DND-41 (cell line): ENCODE data around the gene MFAP2.
A peak's percentile ranks its signal among the peaks of the same experiment; 100 is the strongest.

Experiments
- ATAC-seq: fragments of 200-7000 bp; cut with Tn5 transposase; 3 replicates; pipeline ENCODE4 v1.9.1; 2021; ENCODE audit warnings: low read depth; ENCODE audit not compliant: insufficient read depth
- DNase-seq: peaks from one replicate; pipeline ENCODE4 v3.0.0-alpha.2; 2020
- H2AFZ ChIP-seq: 2 replicates; pipeline ENCODE4 v1.6.0; 2012; ENCODE audit warnings: low read depth, low read length
- H3K27ac ChIP-seq: 2 replicates; pipeline ENCODE4 v1.5.1; 2012; ENCODE audit warnings: low read length, inconsistent platforms
- H3K27me3 ChIP-seq: fragments of 200-600 bp; sonication (generic); 2 replicates; pipeline ENCODE4 v1.6.0; 2012; ENCODE audit warnings: low read length, mild to moderate bottlenecking, inconsistent platforms; ENCODE audit not compliant: insufficient read depth, poor library complexity
- H3K36me3 ChIP-seq: 2 replicates; pipeline ENCODE4 v1.5.1; 2012; ENCODE audit warnings: low read length, inconsistent platforms; ENCODE audit not compliant: insufficient read depth
- H3K4me1 ChIP-seq: 2 replicates; pipeline ENCODE4 v1.5.1; 2012; ENCODE audit warnings: mild to moderate bottlenecking, low read length; ENCODE audit not compliant: insufficient read depth
- H3K4me2 ChIP-seq: 2 replicates; pipeline ENCODE4 v1.6.0; 2012; ENCODE audit warnings: mild to moderate bottlenecking, moderate library complexity, low read length, inconsistent platforms; ENCODE audit not compliant: insufficient read depth
- H3K4me3 ChIP-seq, 2 experiments: fragments of 200-600 bp in 1 of 2; shearing (Covaris generic) in 1 of 2; 2 replicates each; pipeline ENCODE4 v1.5.1; 2012 to 2016; ENCODE audit warnings: inconsistent platforms in 2 of 2, low read length in 2 of 2, mild to moderate bottlenecking in 2 of 2, low read depth in 1 of 2, moderate library complexity in 1 of 2
- H3K79me2 ChIP-seq: 2 replicates; pipeline ENCODE4 v1.6.0; 2012; ENCODE audit warnings: low read length, inconsistent platforms; ENCODE audit not compliant: insufficient read depth
- H3K9ac ChIP-seq: 2 replicates; pipeline ENCODE4 v1.6.0; 2012; ENCODE audit warnings: low read depth, mild to moderate bottlenecking, inconsistent platforms, low read length, moderate library complexity
- H3K9me3 ChIP-seq: 2 replicates; pipeline ENCODE4 v1.5.1; 2012; ENCODE audit warnings: low read length, moderate library complexity, mild to moderate bottlenecking, inconsistent platforms; ENCODE audit not compliant: insufficient read depth, severe bottlenecking
- H4K20me1 ChIP-seq: 2 replicates; pipeline ENCODE4 v1.6.0; 2012; ENCODE audit warnings: low read length; ENCODE audit not compliant: insufficient read depth
- CTCF ChIP-seq: IDR thresholded peaks from 2 replicates; pipeline ENCODE4 v1.5.1; 2012; ENCODE audit warnings: borderline replicate concordance, low read length, moderate library complexity, mild to moderate bottlenecking; ENCODE audit not compliant: poor library complexity, severe bottlenecking; ENCODE audit errors: extremely low read depth
- EZH2 ChIP-seq: IDR thresholded peaks from 3 replicates; pipeline ENCODE4 v1.6.1; 2012; ENCODE audit warnings: borderline replicate concordance, low read depth, mild to moderate bottlenecking, moderate library complexity, low read length, inconsistent platforms; ENCODE audit not compliant: severe bottlenecking

MFAP2 gene

DNA sequence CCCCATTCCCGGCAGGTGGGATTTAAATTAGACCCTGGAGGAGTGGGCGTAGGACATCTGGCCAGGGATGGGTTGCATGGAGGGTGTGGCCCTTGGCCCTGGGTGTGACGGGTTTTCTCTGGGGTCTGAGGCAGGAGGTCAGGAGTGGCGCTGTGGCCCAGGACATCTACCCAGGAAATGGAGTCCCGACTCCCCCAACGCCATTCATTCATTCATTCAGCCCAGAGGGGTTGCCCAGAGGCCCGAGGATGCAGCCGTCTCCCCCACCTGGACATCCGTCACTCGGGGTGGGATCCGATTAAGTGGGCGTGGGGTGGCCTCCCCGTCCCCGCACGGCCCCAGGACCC lies 30.6 kb upstream of the MFAP2 start:
- H3K9me3 ChIP-seq, result no peaks in the 10 kb centered on the region
- no peaks in the 10 kb centered on the region; the same call in 1 of the 2 replicates for H3K36me3 ChIP-seq
- H3K9ac ChIP-seq, result peak overlapping the region; percentile 76
- ATAC-seq (no peak), DNase-seq (no peak)
- H3K27me3 ChIP-seq, result no peaks in the 10 kb centered on the region
- peak overlapping the region; percentile 52; the same call in 1 of the 2 replicates for H3K27ac ChIP-seq
- peaks cover 8% of the 10 kb centered on the region for H3K79me2 ChIP-seq
- no peak for TF ChIP-seq CTCF
- no peak for TF ChIP-seq EZH2
- H3K4me3 ChIP-seq, result peak overlapping the region; percentile 45 to 87; a peak in 3 of 4 replicates
- peak overlapping the region; percentile 85 for H3K4me2 ChIP-seq
- peak overlapping the region; percentile 81 for H2AFZ ChIP-seq
- peaks cover 23% of the 10 kb centered on the region for H3K4me1 ChIP-seq
- H4K20me1 ChIP-seq, result peaks cover 11% of the 10 kb centered on the region

DNA sequence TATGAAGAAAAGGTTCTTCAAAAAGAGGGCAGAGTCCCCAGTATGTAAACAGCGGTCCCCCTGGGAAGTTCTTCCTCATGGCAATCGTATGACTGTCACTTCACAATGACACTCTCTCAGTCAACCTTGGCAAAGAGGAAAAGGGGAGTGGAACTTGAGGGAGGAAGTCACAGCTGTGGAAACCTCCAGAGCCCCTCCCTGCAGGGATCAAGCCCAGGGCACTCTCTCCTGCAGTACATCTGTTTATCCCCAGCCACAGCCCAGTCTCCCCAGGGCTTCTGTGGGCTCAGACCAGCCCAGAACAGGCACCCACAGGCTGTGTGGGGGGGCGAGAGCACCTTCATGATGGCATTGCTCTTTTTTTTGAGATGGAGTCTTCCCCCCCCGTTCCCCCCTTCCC lies 29.3 kb upstream of the MFAP2 start:
- no peak overlapping the region for H3K27ac ChIP-seq
- TF ChIP-seq EZH2, result no peak
- no peak for TF ChIP-seq CTCF

GRCh38 chr1:17008208-17008855 lies 27.9 kb upstream of the MFAP2 start:
- Histone ChIP-seq H3K36me3 (peaks cover 20% of the 10 kb centered on the region), H3K9me3 (no peaks in the 10 kb centered on the region), H3K4me2 (no peak overlapping the region), H3K79me2 (peaks cover 8% of the 10 kb centered on the region), H4K20me1 (peaks cover 11% of the 10 kb centered on the region), H3K4me1 (peaks cover 23% of the 10 kb centered on the region), H2AFZ (no peak overlapping the region), H3K9ac (no peak overlapping the region), H3K4me3 (no peak overlapping the region), H3K27ac (no peak overlapping the region), H3K27me3 (no peaks in the 10 kb centered on the region)
- DNase-seq (no peak), ATAC-seq (no peak)
- TF ChIP-seq CTCF, result no peak

More for the DNA sequence above, 29.3 kb upstream of the MFAP2 start:
- Histone ChIP-seq H3K79me2 (peaks cover 8% of the 10 kb centered on the region), H2AFZ (no peak overlapping the region), H3K4me3 (no peak overlapping the region), H3K9ac (no peak overlapping the region), H4K20me1 (peaks cover 11% of the 10 kb centered on the region), H3K4me2 (no peak overlapping the region), H3K9me3 (no peaks in the 10 kb centered on the region), H3K36me3 (peaks cover 9% of the 10 kb centered on the region; the same call in 1 of the 2 replicates), H3K4me1 (peaks cover 23% of the 10 kb centered on the region), H3K27me3 (no peaks in the 10 kb centered on the region)
- DNase-seq, result no peak
- ATAC-seq, result no peak

DNA sequence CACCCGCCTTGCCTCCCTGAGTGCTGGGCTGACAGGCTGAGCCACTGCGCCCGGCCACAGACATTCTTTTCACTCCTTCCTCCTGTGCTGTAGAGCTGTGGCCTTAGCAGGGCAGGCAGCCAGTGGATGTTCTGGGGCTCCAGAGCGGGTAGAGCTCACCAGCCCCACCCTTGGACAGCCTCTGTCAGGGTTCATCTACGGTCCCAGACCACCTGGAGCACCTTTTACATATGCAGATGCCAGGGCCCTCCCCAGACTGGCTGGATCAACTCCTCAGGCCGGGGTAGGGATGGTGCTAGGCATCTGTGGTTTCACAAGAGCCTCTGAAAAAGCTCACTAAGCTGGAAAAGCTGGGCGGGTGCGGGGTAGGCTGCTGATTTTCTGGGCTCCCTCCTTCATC lies 26.7 kb upstream of the MFAP2 start:
- H3K4me1 ChIP-seq, result peaks cover 19% of the 10 kb centered on the region
- H3K27me3 ChIP-seq, result no peaks in the 10 kb centered on the region
- no peak overlapping the region for H3K4me3 ChIP-seq
- peaks cover 32% of the 10 kb centered on the region for H3K36me3 ChIP-seq
- H3K9ac ChIP-seq, result no peak overlapping the region
- ATAC-seq, result no peak
- H3K9me3 ChIP-seq, result no peaks in the 10 kb centered on the region
- H3K79me2 ChIP-seq, result peaks cover 8% of the 10 kb centered on the region
- H4K20me1 ChIP-seq, result peaks cover 13% of the 10 kb centered on the region
- DNase-seq, result no peak
- H2AFZ ChIP-seq, result no peak overlapping the region
- no peak overlapping the region for H3K4me2 ChIP-seq
- TF ChIP-seq CTCF, result no peak
- H3K27ac ChIP-seq, result no peak overlapping the region
